HG02759 (cell line): Measurements from ENCODE around the gene SEMA3D.

Source experiments
- ATAC-seq: cut with Tn5 transposase; IDR thresholded peaks from one replicate; pipeline ENCODE4 v1.9.1; 2021; ENCODE audit warnings: mild to moderate bottlenecking, moderate library complexity; ENCODE audit not compliant: unreplicated experiment

SEMA3D gene

GRCh38 chr7:85126383-85126782 is 60.5 kb downstream of the SEMA3D start:
- no peak for ATAC-seq

GRCh38 chr7:85125651-85126131 is 61.2 kb downstream of the SEMA3D start:
- no peak for ATAC-seq

GRCh38 chr7:85125176-85125575 is 61.7 kb downstream of the SEMA3D start:
- no peak for ATAC-seq

GRCh38 chr7:85119934-85120333 is 66.9 kb downstream of the SEMA3D start:
- ATAC-seq = no peak

- ATAC-seq = no peak
Measured at GRCh38 chr7:85115862-85116261, 71.0 kb downstream of the SEMA3D start.

- ATAC-seq = no peak
Measured at GRCh38 chr7:85115006-85115405, 71.8 kb downstream of the SEMA3D start.

- ATAC-seq = no peak
Measured at GRCh38 chr7:85114342-85114741, 72.5 kb downstream of the SEMA3D start.

- ATAC-seq = no peak
Measured at GRCh38 chr7:85111761-85112160, 75.1 kb downstream of the SEMA3D start.

- ATAC-seq = no peak
Measured at GRCh38 chr7:85106719-85107118, 80.1 kb downstream of the SEMA3D start.

- no peak for ATAC-seq
Measured at GRCh38 chr7:85104432-85105205, 82.2 kb downstream of the SEMA3D start.

GRCh38 chr7:85103962-85104361 is 82.9 kb downstream of the SEMA3D start:
- no peak for ATAC-seq

- ATAC-seq = no peak
Measured at GRCh38 chr7:85103357-85103756, 83.5 kb downstream of the SEMA3D start.

- ATAC-seq = no peak
Measured at GRCh38 chr7:85102813-85103350, 84.0 kb downstream of the SEMA3D start.

- ATAC-seq = no peak
Measured at GRCh38 chr7:85101347-85101746, 85.5 kb downstream of the SEMA3D start.

- ATAC-seq = no peak
Measured at GRCh38 chr7:85097844-85098243, 89.0 kb downstream of the SEMA3D start.

GRCh38 chr7:85095806-85096205 is 91.0 kb downstream of the SEMA3D start:
- no peak for ATAC-seq

GRCh38 chr7:85095366-85095765 is 91.5 kb downstream of the SEMA3D start:
- no peak for ATAC-seq

GRCh38 chr7:85094046-85094725 is 92.7 kb downstream of the SEMA3D start:
- ATAC-seq = no peak

- no peak for ATAC-seq
Measured at GRCh38 chr7:85091565-85091928, 95.3 kb downstream of the SEMA3D start.

GRCh38 chr7:85090919-85091564 is 95.8 kb downstream of the SEMA3D start:
- no peak for ATAC-seq

GRCh38 chr7:85090143-85090542 is 96.7 kb downstream of the SEMA3D start:
- ATAC-seq = no peak

- no peak for ATAC-seq
Measured at GRCh38 chr7:85081846-85082245, 105.0 kb downstream of the SEMA3D start.
